B cell (primary cell): ENCODE measurements around the gene DCTN3. TPM values are rescaled to one million over a fixed set of nuclear protein-coding genes. Genes with fewer than 3 reads are reported as not detected.
A peak's percentile ranks its signal among the peaks of the same experiment; 100 is the strongest.

Source experiments
- ATAC-seq: fragments of 200-7000 bp; cut with Tn5 transposase; one replicate; pipeline ENCODE4 v1.10.0; 2021; ENCODE audit warnings: low read depth, mild to moderate bottlenecking, moderate number of reproducible peaks, moderate library complexity
- CTCF ChIA-PET: fragments of 350-600 bp; sonication (Branson Sonifier 250); formaldehyde crosslinking; loops from one replicate; lab custom pipeline; 2021; ENCODE audit warnings: antibody characterized with exemption, inconsistent platforms; lab: Charles Lee
- POLR2A ChIA-PET: fragments of 350-600 bp; sonication (Branson Sonifier 250); formaldehyde crosslinking; loops from one replicate; lab custom pipeline; 2021; ENCODE audit warnings: antibody characterized with exemption; lab: Charles Lee
- DNase-seq: peaks from one replicate; pipeline ENCODE4 v3.0.0; 2013
- H2AFZ ChIP-seq: 2 replicates; pipeline ENCODE4 v1.6.1; 2012; ENCODE audit warnings: mild to moderate bottlenecking, low read depth, low read length; ENCODE audit not compliant: insufficient read depth, poor library complexity, severe bottlenecking
- H3K27ac ChIP-seq, 2 donors: 1 replicate in 1 of 2; 2 replicates in 1 of 2; pipeline ENCODE4 v1.5.1; 2012 to 2013; ENCODE audit warnings: low read length in 2 of 2, mild to moderate bottlenecking in 2 of 2, moderate library complexity in 1 of 2
- H3K27me3 ChIP-seq, 4 experiments: fragments of 200-600 bp in 1 of 4; sonication (generic) in 1 of 4; replicated peaks in 1 of 4; 1 replicate in 2 of 4; 2 replicates in 2 of 4; pipeline versions ENCODE4 v1.6.1 to v1.7.0; 2013 to 2016; ENCODE audit warnings: low read length in 3 of 4, mild to moderate bottlenecking in 2 of 4, mixed read lengths in 1 of 4, moderate library complexity in 1 of 4; ENCODE audit not compliant: insufficient read depth in 4 of 4, control insufficient read depth in 3 of 4; ENCODE audit errors: control extremely low read depth in 1 of 4
- H3K36me3 ChIP-seq, 2 experiments: replicated peaks in 1 of 2; 1 replicate in 1 of 2; 2 replicates in 1 of 2; pipeline versions ENCODE4 v1.6.1 to v1.7.1; 2013; ENCODE audit warnings: low read length in 1 of 2; ENCODE audit not compliant: insufficient read depth in 2 of 2, control insufficient read depth in 1 of 2; ENCODE audit errors: control extremely low read depth in 1 of 2, extremely low read depth in 1 of 2
- H3K4me1 ChIP-seq, 2 donors: fragments of 200-600 bp in 1 of 2; sonication (generic) in 1 of 2; 1 replicate in 1 of 2; 2 replicates in 1 of 2; pipeline versions ENCODE4 v1.5.1 to v1.6.1; 2013 to 2017; ENCODE audit warnings: low read length in 2 of 2; ENCODE audit not compliant: control insufficient read depth in 2 of 2, insufficient read depth in 2 of 2
- H3K4me2 ChIP-seq: replicated peaks from 2 replicates; pipeline ENCODE3; 2012; ENCODE audit warnings: mild to moderate bottlenecking, low read depth, low read length; ENCODE audit not compliant: poor library complexity, severe bottlenecking
- H3K4me3 ChIP-seq, 5 experiments: fragments of 200-600 bp in 1 of 5; sonication (generic) in 1 of 5; 1 replicate in 3 of 5; 2 replicates in 2 of 5; pipeline versions ENCODE4 v1.5.1 to v1.7.0; 2011 to 2016; ENCODE audit warnings: low read length in 4 of 5, mild to moderate bottlenecking in 4 of 5, low read depth in 2 of 5, control low read depth in 1 of 5, moderate library complexity in 1 of 5; ENCODE audit not compliant: insufficient read depth in 1 of 5; ENCODE audit errors: control extremely low read depth in 1 of 5, extremely low read depth in 1 of 5
- H3K79me2 ChIP-seq: fragments of 200-600 bp; sonication (generic); one replicate; pipeline ENCODE4 v1.6.0; 2016; ENCODE audit warnings: low read length; ENCODE audit not compliant: control insufficient read depth, insufficient read depth
- H3K9ac ChIP-seq: fragments of 200-600 bp; sonication (generic); 2 replicates; pipeline ENCODE4 v1.6.1; 2017; ENCODE audit warnings: mild to moderate bottlenecking, low read length, moderate library complexity
- H3K9me3 ChIP-seq, 3 donors: one replicate each; pipeline versions ENCODE4 v1.6.1 to v1.7.1; 2013; ENCODE audit warnings: low read length in 2 of 3; ENCODE audit not compliant: control insufficient read depth in 2 of 3, insufficient read depth in 1 of 3; ENCODE audit errors: control extremely low read depth in 1 of 3
- H4K20me1 ChIP-seq: 2 replicates; pipeline ENCODE4 v1.6.0; 2012; ENCODE audit warnings: mild to moderate bottlenecking, low read length; ENCODE audit not compliant: insufficient read depth, control insufficient read depth, poor library complexity, severe bottlenecking
- H3K27ac Mint-ChIP-seq: one replicate; pipeline ENCODE4 v1.8.0; 2021; ENCODE audit warnings: mixed read lengths
- H3K27me3 Mint-ChIP-seq: one replicate; pipeline ENCODE4 v1.8.0; 2021; ENCODE audit warnings: mixed read lengths
- H3K4me1 Mint-ChIP-seq: one replicate; pipeline ENCODE4 v1.8.0; 2021; ENCODE audit warnings: mixed read lengths
- H3K4me3 Mint-ChIP-seq: one replicate; pipeline ENCODE4 v1.8.0; 2021; ENCODE audit warnings: mixed read lengths
- H3K9me3 Mint-ChIP-seq: one replicate; pipeline ENCODE4 v1.8.0; 2022; ENCODE audit warnings: mixed read lengths; ENCODE audit not compliant: insufficient read depth
- EZH2 ChIP-seq: IDR thresholded peaks from 2 replicates; pipeline ENCODE4 v1.6.1; 2012; ENCODE audit warnings: borderline replicate concordance, low read depth, mild to moderate bottlenecking, moderate library complexity, low read length; ENCODE audit not compliant: insufficient read depth, poor library complexity, severe bottlenecking
- WGBS: methylation state at CpG from one replicate; pipeline ENCODE4 v1.1.5; 2013; ENCODE audit warnings: missing lambda C conversion rate; ENCODE audit not compliant: insufficient coverage; 5-methylcytosine and 5-hydroxymethylcytosine counted together
- intact Hi-C: fragments of 100-400 bp; cut with micrococcal nuclease; formaldehyde crosslinking; loops from one replicate; pipeline ENCODE4 v1.10.0; 2022
- polyA plus RNA-seq: library from polyadenylated mRNA; depleted of rRNA; stranded (reverse); fragments of >200 nt; gene quantifications from 2 replicates; pipeline ENCODE4 v1.2.3, GENCODE V29; 2012
- total RNA-seq, 2 donors: library from RNA; stranded (reverse); fragments of 120-200 nt in 1 of 2; gene quantifications; 1 replicate in 1 of 2; 2 replicates in 1 of 2; pipeline versions ENCODE4 v1.2.3 to v1.2.4, GENCODE V29; 2013 to 2022
- TF ChIP-seq, protein P1 (sequence below): fragments of 200-600 bp; IDR thresholded peaks from one replicate; pipeline ENCODE4 v1.8.0; 2022; ENCODE audit warnings: antibody characterized with exemption, mild to moderate bottlenecking

DCTN3 gene
- total and polyA plus RNA-seq, 2 donors (not counting 1 experiment from before 2014, with no cell fraction given): 48.2 to 75.0 TPM

DNA sequence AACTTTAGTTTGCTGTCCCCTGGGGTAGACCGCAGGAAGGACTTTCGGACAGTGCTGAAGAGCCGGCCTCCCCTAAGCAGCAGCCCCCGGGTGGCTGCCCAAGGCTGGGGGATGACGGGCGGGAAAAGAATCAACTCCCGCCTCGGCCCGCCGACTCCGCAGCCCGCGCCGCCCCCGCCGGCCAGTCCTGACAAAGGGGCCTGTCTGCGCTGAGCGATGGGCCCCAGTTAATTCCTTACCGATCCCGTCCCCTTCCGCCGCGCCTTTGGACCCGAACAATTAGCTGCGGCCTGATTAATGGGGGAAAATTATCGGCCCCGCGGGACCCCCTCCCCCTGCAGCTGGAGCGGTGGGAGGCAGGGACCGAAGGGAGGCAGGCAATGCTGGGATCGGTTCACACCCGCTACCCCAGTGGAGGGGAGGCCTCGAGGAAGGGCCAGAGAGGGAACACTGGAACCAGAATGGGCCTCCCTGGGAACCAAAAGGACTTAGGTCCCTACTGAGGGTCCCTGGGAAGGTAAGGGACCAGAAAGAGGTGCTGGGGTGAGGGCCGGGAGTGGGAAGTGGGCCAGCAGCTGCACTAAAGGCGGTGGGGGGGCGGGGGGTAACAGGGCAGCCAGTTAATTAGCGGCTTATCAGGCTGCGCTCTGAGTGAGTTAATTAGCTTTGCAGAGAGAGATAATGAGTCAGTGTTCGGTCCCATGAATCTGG is 4.3 kb upstream of the DCTN3 start:
- H3K4me2 ChIP-seq: peak overlapping the region; percentile 70
- H3K36me3 ChIP-seq: no peaks in the 10 kb centered on the region
- POLR2A ChIA-PET: interaction anchor here (0.5 kb wide), 2 partner anchors 86 to 853 kb away, joined by 3 to 8 read pairs; no protein-coding TSS in a partner anchor
- Mint-ChIP-seq H3K27ac (no peak overlapping the region), H3K4me3 (no peak overlapping the region), H3K4me1 (peaks cover 40% of the 10 kb centered on the region), H3K27me3 (peaks cover 69% of the 10 kb centered on the region), H3K9me3 (no peaks in the 10 kb centered on the region)
- ATAC-seq (no peak), DNase-seq (no peak)
- H3K27ac ChIP-seq: no peak overlapping the region
- H4K20me1 ChIP-seq: peaks cover 6% of the 10 kb centered on the region
- H2AFZ ChIP-seq: no peak overlapping the region
- peaks cover 0 to 85% (median 68%) of the 10 kb centered on the region in 4 experiments for H3K27me3 ChIP-seq
- H3K4me3 ChIP-seq: peak overlapping the region in 1 of 5 experiments; percentile 6
- CTCF ChIA-PET: interaction anchor here (1.2 to 7.6 kb wide), 3 partner anchors 9 to 33 kb away, joined by 3 to 64 read pairs (median 6); no protein-coding TSS in a partner anchor
- H3K9me3 ChIP-seq: peaks cover 0 to 45% (median 1%) of the 10 kb centered on the region in 3 donors
- no peak overlapping the region for H3K9ac ChIP-seq
- peaks cover 46 to 58% of the 10 kb centered on the region in 2 donors for H3K4me1 ChIP-seq
- H3K79me2 ChIP-seq: peaks cover 16% of the 10 kb centered on the region
- TF ChIP-seq, protein P1, sequence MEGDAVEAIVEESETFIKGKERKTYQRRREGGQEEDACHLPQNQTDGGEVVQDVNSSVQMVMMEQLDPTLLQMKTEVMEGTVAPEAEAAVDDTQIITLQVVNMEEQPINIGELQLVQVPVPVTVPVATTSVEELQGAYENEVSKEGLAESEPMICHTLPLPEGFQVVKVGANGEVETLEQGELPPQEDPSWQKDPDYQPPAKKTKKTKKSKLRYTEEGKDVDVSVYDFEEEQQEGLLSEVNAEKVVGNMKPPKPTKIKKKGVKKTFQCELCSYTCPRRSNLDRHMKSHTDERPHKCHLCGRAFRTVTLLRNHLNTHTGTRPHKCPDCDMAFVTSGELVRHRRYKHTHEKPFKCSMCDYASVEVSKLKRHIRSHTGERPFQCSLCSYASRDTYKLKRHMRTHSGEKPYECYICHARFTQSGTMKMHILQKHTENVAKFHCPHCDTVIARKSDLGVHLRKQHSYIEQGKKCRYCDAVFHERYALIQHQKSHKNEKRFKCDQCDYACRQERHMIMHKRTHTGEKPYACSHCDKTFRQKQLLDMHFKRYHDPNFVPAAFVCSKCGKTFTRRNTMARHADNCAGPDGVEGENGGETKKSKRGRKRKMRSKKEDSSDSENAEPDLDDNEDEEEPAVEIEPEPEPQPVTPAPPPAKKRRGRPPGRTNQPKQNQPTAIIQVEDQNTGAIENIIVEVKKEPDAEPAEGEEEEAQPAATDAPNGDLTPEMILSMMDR: no peak
- TF ChIP-seq EZH2: peak; percentile 76
- WGBS: 19% methylated on average over 39 of the region's 39 CpGs
- intact Hi-C loops: no loop called here
